ENCODE measurements around the gene CENPVL1.
A peak's percentile ranks its signal among the peaks of the same experiment; 100 is the strongest.
"Not testable (repeated sequence)": the region's sequence is repeated elsewhere in the genome, so short reads cannot be mapped to it uniquely, and the experiment has no call there.

CENPVL1 gene

GRCh38 chrX:51710277-51711164 is at the start of gene CENPVL1:
Gene CENPVL1 (plus strand): TSS chrX:51710512. CDS start chrX:51710512, 0 bp downstream.
- DNase-seq (ENCODE audit: low read depth in 2 of 2) = not testable (repeated sequence)

- DNase-seq (ENCODE audit: low read depth in 2 of 2) = no peak
Measured at GRCh38 chrX:51665981-51666380, 44.3 kb upstream of the CENPVL1 start.

GRCh38 chrX:51679689-51680433 is 30.5 kb upstream of the CENPVL1 start:
- DNase-seq (ENCODE audit: low read depth in 2 of 2) = not testable (repeated sequence)

GRCh38 chrX:51681808-51682719 is 28.2 kb upstream of the CENPVL1 start:
- not testable (repeated sequence) for DNase-seq (ENCODE audit: low read depth in 2 of 2)

- not testable (repeated sequence) for DNase-seq (ENCODE audit: low read depth in 2 of 2)
Measured at GRCh38 chrX:51682720-51683062, 27.6 kb upstream of the CENPVL1 start, which contains the start of gene CENPVL2. Gene CENPVL2 (minus strand): TSS chrX:51682831. CDS start chrX:51682831, 0 bp downstream.

GRCh38 chrX:51694254-51694653 is 16.1 kb upstream of the CENPVL1 start:
- DNase-seq (ENCODE audit: low read depth in 2 of 2) = no peak

- DNase-seq (ENCODE audit: low read depth in 2 of 2) = no peak
Measured at GRCh38 chrX:51697397-51697796, 12.9 kb upstream of the CENPVL1 start.

- DNase-seq (ENCODE audit: low read depth in 2 of 2) = not testable (repeated sequence)
Measured at GRCh38 chrX:51712943-51713647, 2.8 kb downstream of the CENPVL1 start.

- no peak for DNase-seq (ENCODE audit: low read depth in 2 of 2)
Measured at GRCh38 chrX:51728202-51728601, 17.9 kb downstream of the CENPVL1 start.

- no peak for DNase-seq (ENCODE audit: low read depth in 2 of 2)
Measured at GRCh38 chrX:51737091-51737490, 26.8 kb downstream of the CENPVL1 start.

GRCh38 chrX:51742586-51742985 is 32.3 kb downstream of the CENPVL1 start:
- DNase-seq (ENCODE audit: low read depth in 2 of 2) = no peak

GRCh38 chrX:51743179-51743957 is 33.1 kb downstream of the CENPVL1 start, which contains the start of gene GSPT2:
Gene GSPT2 (plus strand): TSS chrX:51743442. CDS start chrX:51743627, 185 bp downstream.
- peak in 1 of 2 donors; percentile 14 for DNase-seq (ENCODE audit: low read depth in 2 of 2)

- DNase-seq (ENCODE audit: low read depth in 2 of 2) = no peak
Measured at GRCh38 chrX:51747671-51748070, 37.4 kb downstream of the CENPVL1 start.

- no peak for DNase-seq (ENCODE audit: low read depth in 2 of 2)
Measured at GRCh38 chrX:51759055-51759839, 48.9 kb downstream of the CENPVL1 start.

- DNase-seq (ENCODE audit: low read depth in 2 of 2) = no peak
Measured at GRCh38 chrX:51760657-51761056, 50.3 kb downstream of the CENPVL1 start.
